Measurements from ENCODE around the gene PSMF1.

DNA sequence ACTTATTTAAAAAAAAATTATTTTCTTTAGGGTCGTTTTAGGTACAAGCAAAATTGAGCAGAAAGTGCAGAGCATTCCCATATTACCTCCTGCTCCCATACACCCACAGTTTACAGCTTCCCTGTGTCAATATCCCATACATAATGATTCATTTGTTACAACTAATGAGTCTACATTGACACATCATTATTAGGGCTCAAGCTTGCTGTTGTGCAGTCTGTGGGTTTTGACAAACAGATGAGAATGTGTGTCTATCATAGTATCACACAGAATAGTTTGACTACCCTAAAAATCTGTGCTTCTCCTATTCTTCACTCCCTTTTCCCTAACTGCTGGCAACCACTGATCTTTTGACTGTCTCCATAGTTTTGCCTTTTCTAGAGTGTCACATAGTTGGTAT, 9.4 kb downstream of the PSMF1 start:
- TF ChIP-seq CTCF (IDR thresholded peaks at IDR 0.05) (no peak), POLR2A (IDR thresholded peaks at IDR 0.05) (no peak)
